ENCODE results near the gene ZMYND19.

GRCh38 chr9:137580954-137581322, 9.4 kb downstream of the ZMYND19 start:
- TF ChIP-seq SP1 (IDR thresholded peaks at IDR 0.05) (no peak), ZNF384 (IDR thresholded peaks at IDR 0.05) (no peak), BHLHE40 (IDR thresholded peaks at IDR 0.05; ENCODE audit: borderline replicate concordance) (no peak), ELF4 (IDR thresholded peaks at IDR 0.05) (no peak), NFRKB (IDR thresholded peaks at IDR 0.05) (no peak), ARNT (IDR thresholded peaks at IDR 0.05) (no peak)

Data from HEK293T (cell line).